IMR-90 (cell line): Measurements from ENCODE around the gene STARD7. TPM values are rescaled to one million over a fixed set of nuclear protein-coding genes. Genes with fewer than 3 reads are reported as not detected.

ENCODE experiments used
- ATAC-seq: fragments of 200-7000 bp; cut with Tn5 transposase; 2 replicates; pipeline ENCODE4 v1.9.1; 2020; ENCODE audit warnings: low read depth, mild to moderate bottlenecking, moderate library complexity
- BruUV-seq: library from RNA; stranded (reverse); fragments of 400-500 nt; replicated peaks from 2 replicates; lab custom pipeline; 2021; lab: Mats Ljungman, UMichigan
- CTCF ChIA-PET: fragments of 300-600 bp; formaldehyde crosslinking; extraction: SDS; loops from one replicate; lab custom pipeline; 2021; ENCODE audit warnings: antibody characterized with exemption; lab: Yijun Ruan, JAX
- POLR2A ChIA-PET: fragments of 300-600 bp; sonication (Branson Sonifier 250); formaldehyde crosslinking; loops from one replicate; lab custom pipeline; 2022; ENCODE audit warnings: antibody characterized with exemption; ENCODE audit not compliant: unreplicated experiment; lab: Charles Lee
- DNase-seq: peaks from one replicate; pipeline ENCODE4 v3.0.0; 2013
- H2AFZ ChIP-seq: replicated peaks from 2 replicates; pipeline ENCODE3; 2013; ENCODE audit warnings: low read length, mild to moderate bottlenecking; ENCODE audit not compliant: poor library complexity
- H2AK5ac ChIP-seq: 2 replicates; pipeline ENCODE4 v1.6.1; 2013; ENCODE audit warnings: low read depth, low read length, inconsistent platforms
- H2AK9ac ChIP-seq: replicated peaks from 2 replicates; pipeline ENCODE3; 2013; ENCODE audit warnings: mild to moderate bottlenecking, low read depth, low read length, moderate library complexity; ENCODE audit not compliant: poor library complexity
- H2BK120ac ChIP-seq: 2 replicates; pipeline ENCODE4 v1.6.1; 2013; ENCODE audit warnings: low read depth, low read length, inconsistent platforms
- H2BK15ac ChIP-seq: 3 replicates; pipeline ENCODE4 v1.6.1; 2013; ENCODE audit warnings: low read depth, low read length, inconsistent platforms
- H2BK20ac ChIP-seq: 2 replicates; pipeline ENCODE4 v1.6.1; 2013; ENCODE audit warnings: low read depth, mild to moderate bottlenecking, inconsistent platforms, low read length, moderate library complexity
- H2BK5ac ChIP-seq: 2 replicates; pipeline ENCODE4 v1.6.1; 2013; ENCODE audit warnings: mild to moderate bottlenecking, low read depth, low read length, inconsistent platforms; ENCODE audit not compliant: poor library complexity, severe bottlenecking
- H3K14ac ChIP-seq: replicated peaks from 2 replicates; pipeline ENCODE4 v1.6.1; 2013; ENCODE audit warnings: low read depth, low read length, inconsistent platforms
- H3K18ac ChIP-seq: 2 replicates; pipeline ENCODE4 v1.6.1; 2013; ENCODE audit warnings: low read depth, low read length, control low read depth
- H3K23ac ChIP-seq: 2 replicates; pipeline ENCODE4 v1.6.1; 2013; ENCODE audit warnings: low read depth, low read length, inconsistent platforms
- H3K27ac ChIP-seq: 2 replicates; pipeline ENCODE4 v1.5.1; 2013; ENCODE audit warnings: mild to moderate bottlenecking, control low read depth, low read length; ENCODE audit not compliant: insufficient read depth
- H3K27me3 ChIP-seq: 2 replicates; pipeline ENCODE4 v1.6.1; 2013; ENCODE audit warnings: low read length; ENCODE audit not compliant: control insufficient read depth, insufficient read depth
- H3K36me3 ChIP-seq: 2 replicates; pipeline ENCODE4 v1.6.1; 2013; ENCODE audit warnings: low read length, mixed read lengths; ENCODE audit not compliant: control insufficient read depth, insufficient read depth
- H3K4ac ChIP-seq: 2 replicates; pipeline ENCODE4 v1.6.1; 2013; ENCODE audit warnings: low read depth, low read length, inconsistent platforms
- H3K4me1 ChIP-seq: 2 replicates; pipeline ENCODE4 v1.6.1; 2013; ENCODE audit warnings: low read length, mixed read lengths; ENCODE audit not compliant: control insufficient read depth, insufficient read depth
- H3K4me2 ChIP-seq: 2 replicates; pipeline ENCODE4 v1.6.1; 2013; ENCODE audit warnings: low read depth, mild to moderate bottlenecking, control low read depth, low read length, moderate library complexity
- H3K4me3 ChIP-seq: 2 replicates; pipeline ENCODE4 v1.5.1; 2013; ENCODE audit warnings: low read depth, mild to moderate bottlenecking, control low read depth, low read length, moderate library complexity; ENCODE audit not compliant: insufficient read depth
- H3K56ac ChIP-seq: 2 replicates; pipeline ENCODE4 v1.6.1; 2013; ENCODE audit warnings: low read length, inconsistent platforms; ENCODE audit not compliant: insufficient read depth; ENCODE audit errors: extremely low read depth
- H3K79me1 ChIP-seq, 2 experiments: 2 replicates each; pipeline ENCODE4 v1.6.1; 2013; ENCODE audit warnings: low read length in 2 of 2, inconsistent platforms in 1 of 2, low read depth in 1 of 2
- H3K9ac ChIP-seq: 2 replicates; pipeline ENCODE4 v1.6.1; 2013; ENCODE audit warnings: low read depth, low read length, control low read depth
- H3K9me1 ChIP-seq: 2 replicates; pipeline ENCODE4 v1.6.1; 2013; ENCODE audit warnings: low read length, inconsistent platforms; ENCODE audit not compliant: insufficient read depth
- H3K9me3 ChIP-seq: 2 replicates; pipeline ENCODE4 v1.6.1; 2013; ENCODE audit warnings: low read length; ENCODE audit not compliant: control insufficient read depth, insufficient read depth
- H4K20me1 ChIP-seq: 2 replicates; pipeline ENCODE4 v1.6.1; 2013; ENCODE audit warnings: low read length, inconsistent platforms; ENCODE audit not compliant: insufficient read depth
- H4K5ac ChIP-seq: 2 replicates; pipeline ENCODE4 v1.6.1; 2013; ENCODE audit warnings: mild to moderate bottlenecking, low read depth, low read length, control low read depth
- H4K8ac ChIP-seq, 2 experiments: 2 replicates each; pipeline ENCODE4 v1.6.1; 2013; ENCODE audit warnings: low read depth in 2 of 2, low read length in 2 of 2, control low read depth in 1 of 2, inconsistent platforms in 1 of 2
- H4K91ac ChIP-seq: 2 replicates; pipeline ENCODE4 v1.6.1; 2013; ENCODE audit warnings: low read depth, low read length, inconsistent platforms; ENCODE audit not compliant: insufficient read depth
- CEBPB ChIP-seq: IDR thresholded peaks from 2 replicates; pipeline ENCODE4 v1.6.1; 2012; ENCODE audit warnings: low read depth, low read length, improper control_type of control experiment
- FOS ChIP-seq: fragments of 150-350 bp; IDR thresholded peaks from 2 replicates; pipeline ENCODE4 v1.6.1; 2016; ENCODE audit warnings: low read depth, low read length
- WGBS, 2 experiments: methylation state at CpG; one replicate each; pipeline versions ENCODE4 v1.1.5 to v1.1.7; 2013; ENCODE audit warnings: missing lambda C conversion rate in 2 of 2; ENCODE audit not compliant: insufficient read length in 1 of 2; ENCODE audit errors: extremely low coverage in 2 of 2; 5-methylcytosine and 5-hydroxymethylcytosine counted together
- dilution Hi-C: fragments of 300-500 bp; cut with HindIII; formaldehyde crosslinking; loops from one replicate; pipeline ENCODE4 v1.14.3; 2018; ENCODE audit warnings: low sequenced_read_pairs; ENCODE audit not compliant: unreplicated experiment
- in situ Hi-C: fragments of 300-500 bp; cut with MboI; formaldehyde crosslinking; loops from 3 replicates; pipeline ENCODE4 v1.14.3; 2019; ENCODE audit warnings: low sequenced_read_pairs, inconsistent platforms, mixed read lengths
- intact Hi-C: fragments of 100-400 bp; cut with micrococcal nuclease; formaldehyde crosslinking; loops from 2 replicates; pipeline ENCODE4 v1.10.0; 2022
- polyA plus RNA-seq, 3 experiments: library from polyadenylated mRNA; depleted of rRNA; stranded (reverse); fragments of >200 nt; gene quantifications; 2 replicates each; pipeline ENCODE4 v1.2.3, GENCODE V29; 2012; ENCODE audit warnings: low replicate concordance in 1 of 3
- total RNA-seq: library from RNA; depleted of rRNA; stranded (reverse); fragments of >200 nt; gene quantifications from 2 replicates; pipeline ENCODE4 v1.2.3, GENCODE V29; 2012
- TF ChIP-seq, protein P1 (sequence below): fragments of 150-350 bp; IDR thresholded peaks from 2 replicates; pipeline ENCODE4 v1.6.1; 2016; ENCODE audit warnings: low read depth, mild to moderate bottlenecking, low read length, moderate library complexity, borderline replicate concordance

Gene STARD7
- total and polyA plus RNA-seq, 2 of the 4 experiments (the other 2 are of a cell fraction): 61.7 to 138 TPM

- BruUV-seq: no TSS peak
Measured at GRCh38 chr2:96145848-96146152, 62.8 kb downstream of the STARD7 start.

More at GRCh38 chr2:96145848-96146152, 62.8 kb downstream of the STARD7 start:
- Histone ChIP-seq H3K18ac (no peak overlapping the region), H3K9me1 (no peaks in the 10 kb centered on the region), H3K27ac (no peak overlapping the region), H2AK9ac (peak overlapping the region; percentile 23), H4K20me1 (no peaks in the 10 kb centered on the region; the same call in 1 of the 2 replicates), H3K79me1 (peaks cover 0 to 4% of the 10 kb centered on the region in 2 experiments; a peak in 1 of 4 replicates), H2BK5ac (no peak overlapping the region), H3K4me3 (no peak overlapping the region), H2AFZ (peak overlapping the region; percentile 18), H3K4me1 (peaks cover 5% of the 10 kb centered on the region; the same call in 1 of the 2 replicates), H3K4me2 (no peak overlapping the region), H3K36me3 (no peaks in the 10 kb centered on the region), H2AK5ac (0 out of 2 replicates have a peak overlapping the region, but pooled peaks have one; percentile 52), H2BK15ac (no peak overlapping the region), H3K27me3 (no peaks in the 10 kb centered on the region), H2BK20ac (no peak overlapping the region), H3K9ac (no peak overlapping the region), H3K14ac (no peak overlapping the region), H3K9me3 (no peaks in the 10 kb centered on the region), H4K91ac (no peak overlapping the region), H4K8ac (no peak overlapping the region), H3K23ac (no peak overlapping the region), H4K5ac (no peak overlapping the region), H3K56ac (no peak overlapping the region), H2BK120ac (no peak overlapping the region), H3K4ac (no peak overlapping the region; the same call in 1 of the 2 replicates)
- TF ChIP-seq FOS: no peak
- no peak for TF ChIP-seq CEBPB
- TF ChIP-seq, protein P1, sequence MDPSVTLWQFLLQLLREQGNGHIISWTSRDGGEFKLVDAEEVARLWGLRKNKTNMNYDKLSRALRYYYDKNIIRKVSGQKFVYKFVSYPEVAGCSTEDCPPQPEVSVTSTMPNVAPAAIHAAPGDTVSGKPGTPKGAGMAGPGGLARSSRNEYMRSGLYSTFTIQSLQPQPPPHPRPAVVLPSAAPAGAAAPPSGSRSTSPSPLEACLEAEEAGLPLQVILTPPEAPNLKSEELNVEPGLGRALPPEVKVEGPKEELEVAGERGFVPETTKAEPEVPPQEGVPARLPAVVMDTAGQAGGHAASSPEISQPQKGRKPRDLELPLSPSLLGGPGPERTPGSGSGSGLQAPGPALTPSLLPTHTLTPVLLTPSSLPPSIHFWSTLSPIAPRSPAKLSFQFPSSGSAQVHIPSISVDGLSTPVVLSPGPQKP: no peak
- DNase-seq (no peak), ATAC-seq (no peak)
- WGBS, 2 experiments: no CpG with 5 or more reads among the region's 3 CpGs
- in situ Hi-C loops: no loop called here
- intact Hi-C loops: loop anchor here (5.0 kb wide), 1 partner anchor 62 kb away; the partner anchor contains the start of gene STARD7
- ChIA-PET CTCF (no interaction called here), POLR2A (no interaction called here)
- dilution Hi-C loops: no loop called here
